Measurements from ENCODE around the gene PHF20. TPM values are rescaled to one million over a fixed set of nuclear protein-coding genes. Genes with fewer than 3 reads are reported as not detected.

Gene PHF20
- total RNA-seq, 1 donor from 2014 or later = 35.9 TPM

DNA sequence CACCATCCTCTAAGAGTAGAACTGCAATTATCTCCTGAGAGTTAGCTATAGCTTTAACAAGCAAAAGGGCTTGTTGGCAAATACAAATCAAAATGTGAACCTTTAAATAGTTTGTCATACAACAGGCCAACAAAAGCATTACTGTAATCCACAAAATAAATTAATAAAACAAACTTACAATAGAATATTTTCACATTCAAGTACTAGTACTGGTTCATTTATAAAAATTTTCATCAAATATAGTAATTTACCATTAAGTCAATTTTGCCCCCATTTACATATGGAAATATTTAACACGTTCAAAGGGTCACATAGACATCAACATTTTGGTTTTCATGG lies 39.2 kb upstream of the PHF20 start:
- Histone ChIP-seq H3K9me3 (replicated peaks) (no peaks in the 10 kb centered on the region), H3K36me3 (peaks cover 100% of the 10 kb centered on the region), H3K27ac (replicated peaks) (no peak overlapping the region), H3K27me3 (ENCODE audit: low read depth) (no peaks in the 10 kb centered on the region), H3K4me1 (peaks cover 94% of the 10 kb centered on the region), H3K4me3 (peak overlapping the region; percentile 8)
- TF ChIP-seq, protein P1, sequence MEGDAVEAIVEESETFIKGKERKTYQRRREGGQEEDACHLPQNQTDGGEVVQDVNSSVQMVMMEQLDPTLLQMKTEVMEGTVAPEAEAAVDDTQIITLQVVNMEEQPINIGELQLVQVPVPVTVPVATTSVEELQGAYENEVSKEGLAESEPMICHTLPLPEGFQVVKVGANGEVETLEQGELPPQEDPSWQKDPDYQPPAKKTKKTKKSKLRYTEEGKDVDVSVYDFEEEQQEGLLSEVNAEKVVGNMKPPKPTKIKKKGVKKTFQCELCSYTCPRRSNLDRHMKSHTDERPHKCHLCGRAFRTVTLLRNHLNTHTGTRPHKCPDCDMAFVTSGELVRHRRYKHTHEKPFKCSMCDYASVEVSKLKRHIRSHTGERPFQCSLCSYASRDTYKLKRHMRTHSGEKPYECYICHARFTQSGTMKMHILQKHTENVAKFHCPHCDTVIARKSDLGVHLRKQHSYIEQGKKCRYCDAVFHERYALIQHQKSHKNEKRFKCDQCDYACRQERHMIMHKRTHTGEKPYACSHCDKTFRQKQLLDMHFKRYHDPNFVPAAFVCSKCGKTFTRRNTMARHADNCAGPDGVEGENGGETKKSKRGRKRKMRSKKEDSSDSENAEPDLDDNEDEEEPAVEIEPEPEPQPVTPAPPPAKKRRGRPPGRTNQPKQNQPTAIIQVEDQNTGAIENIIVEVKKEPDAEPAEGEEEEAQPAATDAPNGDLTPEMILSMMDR (IDR thresholded peaks at IDR 0.05; ENCODE audit: borderline replicate concordance) = no peak
- intact Hi-C loops (cut with micrococcal nuclease) = loop anchor here (10.0 kb wide), 1 partner anchor 152 kb away; no protein-coding TSS in a partner anchor
- DNase-seq = no peak

DNA sequence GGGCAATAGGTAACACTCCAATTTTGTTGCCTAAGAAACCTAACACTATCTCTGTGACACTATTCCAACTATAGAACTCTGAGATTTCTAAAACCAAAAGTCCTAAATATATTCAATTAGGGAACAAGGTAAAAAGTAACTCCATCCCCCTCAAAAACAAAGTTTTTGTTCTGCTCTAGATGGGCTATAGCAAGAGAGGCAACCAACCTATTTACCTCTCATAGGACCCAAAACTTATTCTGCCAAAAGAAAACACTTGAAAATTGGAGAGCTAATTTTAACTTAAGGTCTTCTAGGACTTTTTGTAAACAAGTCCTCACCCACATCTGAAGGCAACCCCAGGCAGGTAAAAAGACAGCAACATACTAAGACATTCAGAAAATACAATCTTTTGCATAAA lies 37.4 kb upstream of the PHF20 start:
- TF ChIP-seq, protein P1 (IDR thresholded peaks at IDR 0.05; ENCODE audit: borderline replicate concordance) = no peak
- Histone ChIP-seq H3K9me3 (replicated peaks) (no peaks in the 10 kb centered on the region), H3K4me3 (peak overlapping the region; percentile 31), H3K27ac (replicated peaks) (no peak overlapping the region), H3K27me3 (ENCODE audit: low read depth) (no peaks in the 10 kb centered on the region), H3K4me1 (peaks cover 100% of the 10 kb centered on the region), H3K36me3 (peaks cover 100% of the 10 kb centered on the region)
- intact Hi-C loops (cut with micrococcal nuclease) = loop anchor here (10.0 kb wide), 1 partner anchor 150 kb away; no protein-coding TSS in a partner anchor
- DNase-seq = no peak

DNA sequence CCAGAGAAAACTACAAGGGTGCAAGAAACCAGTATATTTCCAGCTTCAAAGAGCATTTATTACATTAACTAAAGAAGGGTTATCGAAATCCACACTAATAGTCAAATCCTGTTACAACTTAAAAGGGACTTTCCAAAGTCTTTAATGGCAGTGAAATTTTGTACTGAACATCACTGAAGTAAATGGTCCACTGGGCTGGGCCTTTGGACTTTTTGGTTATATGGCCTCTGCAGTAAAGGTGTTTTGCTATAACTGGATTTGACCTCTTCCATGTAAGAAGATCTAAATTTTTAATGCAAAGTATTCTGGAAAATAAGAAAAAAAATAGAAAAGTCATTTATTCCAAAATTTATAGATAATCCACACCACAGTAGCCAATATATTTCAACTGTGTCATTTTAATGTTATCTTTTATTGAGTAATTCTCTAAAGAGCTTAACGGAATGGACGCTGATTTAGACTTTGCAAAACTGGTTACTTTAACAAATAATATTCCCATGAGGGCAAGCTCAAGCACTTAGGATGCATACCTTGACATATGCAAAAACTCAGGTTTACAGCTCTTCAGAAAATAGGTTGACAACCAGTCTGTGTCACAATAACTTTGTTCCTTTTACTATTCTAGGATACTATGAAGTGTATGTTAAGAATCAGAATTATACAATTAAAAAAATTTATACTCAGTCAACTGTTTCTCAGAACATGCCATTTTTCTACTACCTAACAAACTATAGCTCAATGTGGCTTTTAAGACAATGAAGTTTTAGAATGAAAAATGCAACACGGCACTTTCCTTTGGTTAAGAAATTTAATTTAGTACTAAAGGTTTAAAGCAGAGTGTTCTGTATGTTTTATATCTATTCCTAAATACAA lies 36.8 kb upstream of the PHF20 start:
- Histone ChIP-seq H3K36me3 (peaks cover 100% of the 10 kb centered on the region), H3K4me3 (peak overlapping the region; percentile 31), H3K4me1 (peaks cover 100% of the 10 kb centered on the region), H3K27me3 (ENCODE audit: low read depth) (no peaks in the 10 kb centered on the region), H3K9me3 (replicated peaks) (no peaks in the 10 kb centered on the region), H3K27ac (replicated peaks) (no peak overlapping the region)
- DNase-seq = no peak
- intact Hi-C loops (cut with micrococcal nuclease) = loop anchor here (10.0 kb wide), 1 partner anchor 150 kb away; no protein-coding TSS in a partner anchor
- TF ChIP-seq, protein P1 (IDR thresholded peaks at IDR 0.05; ENCODE audit: borderline replicate concordance) = no peak

DNA sequence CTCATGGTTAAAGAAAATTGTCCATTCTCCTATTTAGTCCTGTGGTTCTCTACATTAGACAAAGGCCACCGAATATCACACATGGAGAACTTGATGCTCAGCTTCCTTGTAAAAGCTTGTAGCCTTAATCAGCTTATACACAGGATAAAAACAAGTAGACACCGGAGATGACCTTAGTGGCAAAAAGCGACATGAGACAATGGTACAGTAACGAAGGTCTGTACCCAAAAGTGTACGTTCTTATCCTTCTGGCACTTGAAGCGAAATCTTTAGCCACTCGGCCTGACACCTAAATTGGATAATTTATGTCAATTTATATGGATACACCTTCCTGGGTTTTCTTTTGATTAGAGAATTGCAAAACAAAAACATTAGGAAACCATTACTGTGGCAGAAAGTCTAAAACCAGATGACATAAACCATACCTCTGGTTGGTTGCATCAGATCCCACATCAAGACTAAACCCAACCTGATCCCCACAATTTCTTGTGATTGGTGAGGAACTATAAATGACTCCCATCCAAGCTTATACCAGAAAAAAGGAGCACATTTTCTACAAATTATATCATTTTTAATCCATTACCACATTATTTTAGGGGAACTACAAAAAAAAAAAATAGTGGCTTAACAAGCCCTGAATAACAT lies 35.9 kb upstream of the PHF20 start:
- intact Hi-C loops (cut with micrococcal nuclease) = loop anchor here (10.0 kb wide), 1 partner anchor 149 kb away; no protein-coding TSS in a partner anchor

DNA sequence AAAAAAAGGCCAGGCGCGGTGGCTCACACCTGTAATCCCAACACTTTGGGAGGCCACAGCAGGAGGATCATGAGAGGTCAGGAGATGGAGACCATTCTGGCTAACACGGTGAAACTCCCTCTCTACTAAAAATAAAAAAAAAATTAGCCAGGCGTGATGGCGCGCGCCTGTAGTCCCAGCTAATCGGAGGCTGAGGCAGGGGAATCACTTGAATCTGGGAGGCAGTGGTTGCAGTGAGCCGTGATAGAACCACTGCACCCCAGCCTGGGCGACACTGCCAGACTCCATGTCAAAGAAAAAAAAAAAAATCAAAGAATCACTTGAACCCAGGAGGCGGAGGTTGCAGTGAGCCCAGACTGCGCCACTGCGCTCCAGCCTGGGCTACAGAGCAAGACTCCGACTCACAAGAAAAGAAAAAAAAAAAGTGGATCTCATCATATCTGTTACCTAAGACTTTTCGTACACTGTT lies 33.9 kb upstream of the PHF20 start:
- Histone ChIP-seq H3K27ac (replicated peaks) (no peak overlapping the region), H3K27me3 (ENCODE audit: low read depth) (no peaks in the 10 kb centered on the region), H3K4me3 (peak overlapping the region; percentile 93), H3K9me3 (replicated peaks) (no peaks in the 10 kb centered on the region), H3K4me1 (peaks cover 96% of the 10 kb centered on the region), H3K36me3 (peaks cover 78% of the 10 kb centered on the region)
- TF ChIP-seq, protein P1 (IDR thresholded peaks at IDR 0.05; ENCODE audit: borderline replicate concordance) = no peak
- DNase-seq = no peak
- intact Hi-C loops (cut with micrococcal nuclease) = loop anchor here (10.0 kb wide), 1 partner anchor 147 kb away; no protein-coding TSS in a partner anchor

More for the DNA sequence above, 35.9 kb upstream of the PHF20 start:
- Histone ChIP-seq H3K36me3 (peaks cover 98% of the 10 kb centered on the region), H3K9me3 (replicated peaks) (no peaks in the 10 kb centered on the region), H3K27ac (replicated peaks) (no peak overlapping the region), H3K4me1 (peaks cover 100% of the 10 kb centered on the region), H3K4me3 (peak overlapping the region; percentile 31), H3K27me3 (ENCODE audit: low read depth) (no peaks in the 10 kb centered on the region)
- TF ChIP-seq, protein P1 (IDR thresholded peaks at IDR 0.05; ENCODE audit: borderline replicate concordance) = no peak
- DNase-seq = no peak

All from left ventricle myocardium inferior (tissue), 1 donor.